IMR-90 (cell line): ENCODE measurements around the gene MOG. TPM values are rescaled to one million over a fixed set of nuclear protein-coding genes. Genes with fewer than 3 reads are reported as not detected.

Experiments used
- ATAC-seq: fragments of 200-7000 bp; cut with Tn5 transposase; 2 replicates; pipeline ENCODE4 v1.9.1; 2020; ENCODE audit warnings: low read depth, mild to moderate bottlenecking, moderate library complexity
- BruUV-seq: library from RNA; stranded (reverse); fragments of 400-500 nt; replicated peaks from 2 replicates; lab custom pipeline; 2021; lab: Mats Ljungman, UMichigan
- CTCF ChIA-PET: fragments of 300-600 bp; formaldehyde crosslinking; extraction: SDS; loops from one replicate; lab custom pipeline; 2021; ENCODE audit warnings: antibody characterized with exemption; lab: Yijun Ruan, JAX
- POLR2A ChIA-PET: fragments of 300-600 bp; sonication (Branson Sonifier 250); formaldehyde crosslinking; loops from one replicate; lab custom pipeline; 2022; ENCODE audit warnings: antibody characterized with exemption; ENCODE audit not compliant: unreplicated experiment; lab: Charles Lee
- DNase-seq: peaks from one replicate; pipeline ENCODE4 v3.0.0; 2013
- H2AFZ ChIP-seq: replicated peaks from 2 replicates; pipeline ENCODE3; 2013; ENCODE audit warnings: low read length, mild to moderate bottlenecking; ENCODE audit not compliant: poor library complexity
- H2AK5ac ChIP-seq: 2 replicates; pipeline ENCODE4 v1.6.1; 2013; ENCODE audit warnings: low read depth, low read length, inconsistent platforms
- H2AK9ac ChIP-seq: replicated peaks from 2 replicates; pipeline ENCODE3; 2013; ENCODE audit warnings: mild to moderate bottlenecking, low read depth, low read length, moderate library complexity; ENCODE audit not compliant: poor library complexity
- H2BK120ac ChIP-seq: 2 replicates; pipeline ENCODE4 v1.6.1; 2013; ENCODE audit warnings: low read depth, low read length, inconsistent platforms
- H2BK15ac ChIP-seq: 3 replicates; pipeline ENCODE4 v1.6.1; 2013; ENCODE audit warnings: low read depth, low read length, inconsistent platforms
- H2BK20ac ChIP-seq: 2 replicates; pipeline ENCODE4 v1.6.1; 2013; ENCODE audit warnings: low read depth, mild to moderate bottlenecking, inconsistent platforms, low read length, moderate library complexity
- H2BK5ac ChIP-seq: 2 replicates; pipeline ENCODE4 v1.6.1; 2013; ENCODE audit warnings: mild to moderate bottlenecking, low read depth, low read length, inconsistent platforms; ENCODE audit not compliant: poor library complexity, severe bottlenecking
- H3K14ac ChIP-seq: replicated peaks from 2 replicates; pipeline ENCODE4 v1.6.1; 2013; ENCODE audit warnings: low read depth, low read length, inconsistent platforms
- H3K18ac ChIP-seq: 2 replicates; pipeline ENCODE4 v1.6.1; 2013; ENCODE audit warnings: low read depth, low read length, control low read depth
- H3K23ac ChIP-seq: 2 replicates; pipeline ENCODE4 v1.6.1; 2013; ENCODE audit warnings: low read depth, low read length, inconsistent platforms
- H3K27ac ChIP-seq: 2 replicates; pipeline ENCODE4 v1.5.1; 2013; ENCODE audit warnings: mild to moderate bottlenecking, control low read depth, low read length; ENCODE audit not compliant: insufficient read depth
- H3K27me3 ChIP-seq: 2 replicates; pipeline ENCODE4 v1.6.1; 2013; ENCODE audit warnings: low read length; ENCODE audit not compliant: control insufficient read depth, insufficient read depth
- H3K36me3 ChIP-seq: 2 replicates; pipeline ENCODE4 v1.6.1; 2013; ENCODE audit warnings: low read length, mixed read lengths; ENCODE audit not compliant: control insufficient read depth, insufficient read depth
- H3K4ac ChIP-seq: 2 replicates; pipeline ENCODE4 v1.6.1; 2013; ENCODE audit warnings: low read depth, low read length, inconsistent platforms
- H3K4me1 ChIP-seq: 2 replicates; pipeline ENCODE4 v1.6.1; 2013; ENCODE audit warnings: low read length, mixed read lengths; ENCODE audit not compliant: control insufficient read depth, insufficient read depth
- H3K4me2 ChIP-seq: 2 replicates; pipeline ENCODE4 v1.6.1; 2013; ENCODE audit warnings: low read depth, mild to moderate bottlenecking, control low read depth, low read length, moderate library complexity
- H3K4me3 ChIP-seq: 2 replicates; pipeline ENCODE4 v1.5.1; 2013; ENCODE audit warnings: low read depth, mild to moderate bottlenecking, control low read depth, low read length, moderate library complexity; ENCODE audit not compliant: insufficient read depth
- H3K56ac ChIP-seq: 2 replicates; pipeline ENCODE4 v1.6.1; 2013; ENCODE audit warnings: low read length, inconsistent platforms; ENCODE audit not compliant: insufficient read depth; ENCODE audit errors: extremely low read depth
- H3K79me1 ChIP-seq, 2 experiments: 2 replicates each; pipeline ENCODE4 v1.6.1; 2013; ENCODE audit warnings: low read length in 2 of 2, inconsistent platforms in 1 of 2, low read depth in 1 of 2
- H3K9ac ChIP-seq: 2 replicates; pipeline ENCODE4 v1.6.1; 2013; ENCODE audit warnings: low read depth, low read length, control low read depth
- H3K9me1 ChIP-seq: 2 replicates; pipeline ENCODE4 v1.6.1; 2013; ENCODE audit warnings: low read length, inconsistent platforms; ENCODE audit not compliant: insufficient read depth
- H3K9me3 ChIP-seq: 2 replicates; pipeline ENCODE4 v1.6.1; 2013; ENCODE audit warnings: low read length; ENCODE audit not compliant: control insufficient read depth, insufficient read depth
- H4K20me1 ChIP-seq: 2 replicates; pipeline ENCODE4 v1.6.1; 2013; ENCODE audit warnings: low read length, inconsistent platforms; ENCODE audit not compliant: insufficient read depth
- H4K5ac ChIP-seq: 2 replicates; pipeline ENCODE4 v1.6.1; 2013; ENCODE audit warnings: mild to moderate bottlenecking, low read depth, low read length, control low read depth
- H4K8ac ChIP-seq, 2 experiments: 2 replicates each; pipeline ENCODE4 v1.6.1; 2013; ENCODE audit warnings: low read depth in 2 of 2, low read length in 2 of 2, control low read depth in 1 of 2, inconsistent platforms in 1 of 2
- H4K91ac ChIP-seq: 2 replicates; pipeline ENCODE4 v1.6.1; 2013; ENCODE audit warnings: low read depth, low read length, inconsistent platforms; ENCODE audit not compliant: insufficient read depth
- BHLHE40 ChIP-seq: fragments of 150-350 bp; IDR thresholded peaks from 2 replicates; pipeline ENCODE4 v1.6.1; 2016; ENCODE audit warnings: mild to moderate bottlenecking, low read depth, low read length
- CEBPB ChIP-seq: IDR thresholded peaks from 2 replicates; pipeline ENCODE4 v1.6.1; 2012; ENCODE audit warnings: low read depth, low read length, improper control_type of control experiment
- CHD1 ChIP-seq: IDR thresholded peaks from 2 replicates; pipeline ENCODE4 v1.6.1; 2012; ENCODE audit warnings: low read depth, low read length, improper control_type of control experiment
- FOS ChIP-seq: fragments of 150-350 bp; IDR thresholded peaks from 2 replicates; pipeline ENCODE4 v1.6.1; 2016; ENCODE audit warnings: low read depth, low read length
- MAFK ChIP-seq: IDR thresholded peaks from 2 replicates; pipeline ENCODE4 v1.6.1; 2012; ENCODE audit warnings: low read depth, low read length, improper control_type of control experiment
- MAZ ChIP-seq: IDR thresholded peaks from 2 replicates; pipeline ENCODE4 v1.6.1; 2012; ENCODE audit warnings: low read depth, mild to moderate bottlenecking, low read length, improper control_type of control experiment, moderate library complexity, borderline replicate concordance
- MXI1 ChIP-seq: IDR thresholded peaks from 2 replicates; pipeline ENCODE4 v1.6.1; 2012; ENCODE audit warnings: low read depth, mild to moderate bottlenecking, low read length, moderate library complexity, borderline replicate concordance
- NFE2L2 ChIP-seq: fragments of 150-350 bp; IDR thresholded peaks from 2 replicates; pipeline ENCODE4 v1.6.1; 2016; ENCODE audit warnings: low read depth, mild to moderate bottlenecking, low read length
- POLR2A ChIP-seq: IDR thresholded peaks from 2 replicates; pipeline ENCODE4 v1.6.1; 2012; ENCODE audit warnings: mild to moderate bottlenecking, low read depth, low read length
- RAD21 ChIP-seq: IDR thresholded peaks from 2 replicates; pipeline ENCODE4 v1.6.1; 2012; ENCODE audit warnings: low read length, improper control_type of control experiment
- RCOR1 ChIP-seq: IDR thresholded peaks from 2 replicates; pipeline ENCODE4 v1.6.1; 2012; ENCODE audit warnings: mild to moderate bottlenecking, low read length, improper control_type of control experiment; ENCODE audit not compliant: insufficient replicate concordance
- RFX5 ChIP-seq: IDR thresholded peaks from 2 replicates; pipeline ENCODE4 v1.8.0; 2012; ENCODE audit warnings: low read depth, mild to moderate bottlenecking, low read length, moderate library complexity
- WGBS, 2 experiments: methylation state at CpG; one replicate each; pipeline versions ENCODE4 v1.1.5 to v1.1.7; 2013; ENCODE audit warnings: missing lambda C conversion rate in 2 of 2; ENCODE audit not compliant: insufficient read length in 1 of 2; ENCODE audit errors: extremely low coverage in 2 of 2; 5-methylcytosine and 5-hydroxymethylcytosine counted together
- dilution Hi-C: fragments of 300-500 bp; cut with HindIII; formaldehyde crosslinking; loops from one replicate; pipeline ENCODE4 v1.14.3; 2018; ENCODE audit warnings: low sequenced_read_pairs; ENCODE audit not compliant: unreplicated experiment
- in situ Hi-C: fragments of 300-500 bp; cut with MboI; formaldehyde crosslinking; loops from 3 replicates; pipeline ENCODE4 v1.14.3; 2019; ENCODE audit warnings: low sequenced_read_pairs, inconsistent platforms, mixed read lengths
- intact Hi-C: fragments of 100-400 bp; cut with micrococcal nuclease; formaldehyde crosslinking; loops from 2 replicates; pipeline ENCODE4 v1.10.0; 2022
- polyA plus RNA-seq, 3 experiments: library from polyadenylated mRNA; depleted of rRNA; stranded (reverse); fragments of >200 nt; gene quantifications; 2 replicates each; pipeline ENCODE4 v1.2.3, GENCODE V29; 2012; ENCODE audit warnings: low replicate concordance in 1 of 3
- total RNA-seq: library from RNA; depleted of rRNA; stranded (reverse); fragments of >200 nt; gene quantifications from 2 replicates; pipeline ENCODE4 v1.2.3, GENCODE V29; 2012
- TF ChIP-seq, protein P1 (sequence below): conservative IDR thresholded peaks from 2 replicates; pipeline ENCODE4 v1.5.1; 2012; ENCODE audit warnings: mild to moderate bottlenecking, low read depth, low read length, improper control_type of control experiment
- TF ChIP-seq, protein P2 (sequence below): fragments of 150-350 bp; IDR thresholded peaks from 2 replicates; pipeline ENCODE4 v1.6.1; 2017; ENCODE audit warnings: mild to moderate bottlenecking, antibody characterized with exemption, low read length, low read depth

The MOG gene
- total and polyA plus RNA-seq, 2 of the 4 experiments (the other 2 are of a cell fraction), result not detected

DNA sequence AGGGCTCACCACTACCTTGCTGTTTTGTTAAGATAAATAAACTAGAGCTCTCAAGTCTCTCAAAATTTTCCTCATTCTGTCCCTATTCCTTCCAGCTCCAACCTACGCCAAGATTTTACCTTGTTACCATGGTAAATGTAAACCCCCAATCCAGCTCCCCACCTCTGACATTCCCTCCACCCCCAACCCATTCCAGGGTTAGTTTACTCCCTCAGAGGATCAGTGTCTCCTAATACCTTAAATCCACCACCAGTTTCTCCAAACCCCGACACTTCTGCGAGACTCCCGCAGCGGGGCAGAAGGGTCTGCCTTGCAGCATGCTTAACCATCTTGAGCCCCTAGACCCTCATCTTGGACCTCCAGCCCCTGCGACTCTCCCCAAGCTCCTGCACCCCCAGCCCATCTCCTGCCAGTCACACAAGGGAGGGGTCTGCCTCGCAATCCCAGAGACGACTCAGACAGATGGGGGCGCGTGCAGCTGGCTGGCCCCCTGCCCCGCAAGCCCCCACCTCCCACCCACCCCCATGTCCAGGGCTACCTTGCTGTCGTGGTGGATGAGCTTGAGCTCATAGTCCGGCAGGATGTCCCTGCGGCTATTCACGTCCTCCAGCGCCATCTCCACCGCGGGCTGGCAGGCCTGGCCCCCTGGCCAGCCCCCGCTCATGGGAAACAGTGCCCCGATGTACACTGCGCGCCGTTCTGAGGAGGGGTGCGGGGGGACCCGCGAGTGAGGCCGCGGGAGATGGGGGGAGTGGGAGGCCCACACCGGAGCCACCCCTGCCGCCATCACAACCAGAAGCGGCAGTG is 29.7 kb upstream of the MOG start:
- Histone ChIP-seq H3K4ac (peak overlapping the region; percentile 19; the same call in 1 of the 2 replicates), H4K5ac (no peak overlapping the region), H3K27ac (peak overlapping the region; percentile 77), H3K14ac (peak overlapping the region; percentile 78), H2AK5ac (0 out of 2 replicates have a peak overlapping the region, but pooled peaks have one; percentile 20), H2AFZ (peak overlapping the region; percentile 96), H2BK15ac (no peak overlapping the region), H4K91ac (no peak overlapping the region; the same call in 1 of the 2 replicates), H3K23ac (peak overlapping the region; percentile 7; the same call in 1 of the 2 replicates), H3K4me1 (peaks cover 14% of the 10 kb centered on the region), H3K56ac (0 out of 2 replicates have a peak overlapping the region, but pooled peaks have one; percentile 37), H2BK5ac (no peak overlapping the region), H3K9me1 (peaks cover 17% of the 10 kb centered on the region), H4K8ac (peak overlapping the region in 1 of 2 experiments; percentile 68; a peak in 2 of 4 replicates), H3K4me3 (peak overlapping the region; percentile 72), H3K9me3 (no peaks in the 10 kb centered on the region), H2AK9ac (peak overlapping the region; percentile 92), H2BK120ac (no peak overlapping the region), H3K18ac (no peak overlapping the region), H4K20me1 (peaks cover 4% of the 10 kb centered on the region), H3K9ac (peak overlapping the region; percentile 82), H3K79me1 (peaks cover 30 to 60% of the 10 kb centered on the region in 2 experiments), H3K27me3 (no peaks in the 10 kb centered on the region), H3K4me2 (peak overlapping the region; percentile 76), H2BK20ac (no peak overlapping the region), H3K36me3 (peaks cover 15% of the 10 kb centered on the region)
- 16% methylated on average over 11 of the region's 31 CpGs; no CpG with 5 or more reads in 1 of the 2 experiments for WGBS, 2 experiments
- dilution Hi-C loops, result no loop called here
- DNase-seq (no peak), ATAC-seq (peak; percentile 0; the same call in 1 of the 2 replicates)
- TF ChIP-seq BHLHE40, result no peak
- no peak for TF ChIP-seq CHD1
- no peak for TF ChIP-seq NFE2L2
- TF ChIP-seq MAZ, result no peak
- TF ChIP-seq MAFK, result no peak
- TF ChIP-seq, protein P1, sequence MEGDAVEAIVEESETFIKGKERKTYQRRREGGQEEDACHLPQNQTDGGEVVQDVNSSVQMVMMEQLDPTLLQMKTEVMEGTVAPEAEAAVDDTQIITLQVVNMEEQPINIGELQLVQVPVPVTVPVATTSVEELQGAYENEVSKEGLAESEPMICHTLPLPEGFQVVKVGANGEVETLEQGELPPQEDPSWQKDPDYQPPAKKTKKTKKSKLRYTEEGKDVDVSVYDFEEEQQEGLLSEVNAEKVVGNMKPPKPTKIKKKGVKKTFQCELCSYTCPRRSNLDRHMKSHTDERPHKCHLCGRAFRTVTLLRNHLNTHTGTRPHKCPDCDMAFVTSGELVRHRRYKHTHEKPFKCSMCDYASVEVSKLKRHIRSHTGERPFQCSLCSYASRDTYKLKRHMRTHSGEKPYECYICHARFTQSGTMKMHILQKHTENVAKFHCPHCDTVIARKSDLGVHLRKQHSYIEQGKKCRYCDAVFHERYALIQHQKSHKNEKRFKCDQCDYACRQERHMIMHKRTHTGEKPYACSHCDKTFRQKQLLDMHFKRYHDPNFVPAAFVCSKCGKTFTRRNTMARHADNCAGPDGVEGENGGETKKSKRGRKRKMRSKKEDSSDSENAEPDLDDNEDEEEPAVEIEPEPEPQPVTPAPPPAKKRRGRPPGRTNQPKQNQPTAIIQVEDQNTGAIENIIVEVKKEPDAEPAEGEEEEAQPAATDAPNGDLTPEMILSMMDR, result no peak
- no peak for TF ChIP-seq POLR2A
- no peak for TF ChIP-seq RAD21
- TF ChIP-seq FOS, result no peak
- no peak for TF ChIP-seq CEBPB
- TF ChIP-seq, protein P2, sequence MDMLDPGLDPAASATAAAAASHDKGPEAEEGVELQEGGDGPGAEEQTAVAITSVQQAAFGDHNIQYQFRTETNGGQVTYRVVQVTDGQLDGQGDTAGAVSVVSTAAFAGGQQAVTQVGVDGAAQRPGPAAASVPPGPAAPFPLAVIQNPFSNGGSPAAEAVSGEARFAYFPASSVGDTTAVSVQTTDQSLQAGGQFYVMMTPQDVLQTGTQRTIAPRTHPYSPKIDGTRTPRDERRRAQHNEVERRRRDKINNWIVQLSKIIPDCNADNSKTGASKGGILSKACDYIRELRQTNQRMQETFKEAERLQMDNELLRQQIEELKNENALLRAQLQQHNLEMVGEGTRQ, result no peak
- TF ChIP-seq RCOR1, result no peak
- no peak for TF ChIP-seq MXI1
- TF ChIP-seq RFX5, result no peak
- BruUV-seq, result no TSS peak
- intact Hi-C loops, result no loop called here
- CTCF ChIA-PET, result interaction anchor here (1.2 to 2.3 kb wide), 2 partner anchors 13 to 21 kb away, joined by 3 to 5 read pairs; no protein-coding TSS in a partner anchor
- in situ Hi-C loops, result no loop called here
- POLR2A ChIA-PET, result interaction anchor here (0.5 to 0.6 kb wide), 2 partner anchors 15 to 1832 kb away, joined by 3 to 4 read pairs; no protein-coding TSS in a partner anchor
